Hepatocyte (in vitro differentiated cells): Measurements from ENCODE around the gene GJC1.
"Not testable (repeated sequence)": the region's sequence is repeated elsewhere in the genome, so short reads cannot be mapped to it uniquely, and the experiment has no call there.

Experiments
- CTCF ChIP-seq: fragments of 200-600 bp; sonication (generic); IDR thresholded peaks from 2 replicates; pipeline ENCODE4 v1.5.1; 2016; ENCODE audit warnings: antibody characterized with exemption, mild to moderate bottlenecking; ENCODE audit not compliant: poor library complexity
- EZH2phosphoT487 ChIP-seq: fragments of 200-600 bp; sonication (generic); IDR thresholded peaks from one replicate; pipeline ENCODE4 v1.6.1; 2018; ENCODE audit warnings: antibody characterized with exemption, mild to moderate bottlenecking, low read depth, moderate library complexity; ENCODE audit not compliant: unreplicated experiment, severe bottlenecking

DNA sequence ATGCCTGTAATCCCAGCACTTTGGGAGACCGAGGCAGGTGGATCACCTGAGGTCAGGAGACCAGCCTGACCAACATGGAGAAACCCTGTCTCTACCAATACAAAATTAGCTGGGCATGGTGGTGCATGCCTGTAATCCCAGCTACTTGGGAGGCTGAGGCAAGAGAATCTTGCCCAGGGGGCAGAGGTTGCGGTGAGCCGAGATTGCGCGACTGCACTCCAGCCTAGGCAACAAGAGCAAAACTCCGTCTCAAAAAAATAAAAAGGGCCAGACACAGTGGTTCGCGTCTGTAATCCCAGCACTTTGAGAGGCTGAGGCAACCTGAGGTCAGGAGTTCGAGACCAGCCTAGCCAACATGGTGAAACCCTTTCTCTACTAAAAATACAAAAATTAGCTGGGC lies 4.9 kb downstream of the GJC1 start:
- not testable (repeated sequence) for TF ChIP-seq EZH2phosphoT487, CTCF
